Measurements from ENCODE around the gene CLRN3.

Gene CLRN3

DNA sequence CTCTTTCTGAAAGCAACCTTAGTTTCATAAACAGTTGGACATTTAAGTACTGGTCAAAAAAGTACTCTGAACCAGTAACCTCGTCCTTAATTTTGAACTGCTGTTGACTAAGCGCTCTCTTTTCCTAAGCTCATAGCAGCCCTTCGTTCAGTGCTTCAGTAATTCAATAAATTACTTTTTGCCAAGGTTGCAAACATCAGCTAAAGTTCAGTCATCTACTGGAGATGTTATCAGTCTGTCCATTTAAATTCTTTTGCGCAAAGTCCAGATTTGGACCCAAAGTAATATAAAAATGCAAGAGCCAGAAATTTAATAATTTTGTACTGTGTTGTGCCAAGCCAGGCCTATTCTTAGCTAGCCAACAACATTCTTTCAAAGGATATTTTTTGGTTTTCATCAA, 22.6 kb upstream of the CLRN3 start:
- TF ChIP-seq, protein P1, sequence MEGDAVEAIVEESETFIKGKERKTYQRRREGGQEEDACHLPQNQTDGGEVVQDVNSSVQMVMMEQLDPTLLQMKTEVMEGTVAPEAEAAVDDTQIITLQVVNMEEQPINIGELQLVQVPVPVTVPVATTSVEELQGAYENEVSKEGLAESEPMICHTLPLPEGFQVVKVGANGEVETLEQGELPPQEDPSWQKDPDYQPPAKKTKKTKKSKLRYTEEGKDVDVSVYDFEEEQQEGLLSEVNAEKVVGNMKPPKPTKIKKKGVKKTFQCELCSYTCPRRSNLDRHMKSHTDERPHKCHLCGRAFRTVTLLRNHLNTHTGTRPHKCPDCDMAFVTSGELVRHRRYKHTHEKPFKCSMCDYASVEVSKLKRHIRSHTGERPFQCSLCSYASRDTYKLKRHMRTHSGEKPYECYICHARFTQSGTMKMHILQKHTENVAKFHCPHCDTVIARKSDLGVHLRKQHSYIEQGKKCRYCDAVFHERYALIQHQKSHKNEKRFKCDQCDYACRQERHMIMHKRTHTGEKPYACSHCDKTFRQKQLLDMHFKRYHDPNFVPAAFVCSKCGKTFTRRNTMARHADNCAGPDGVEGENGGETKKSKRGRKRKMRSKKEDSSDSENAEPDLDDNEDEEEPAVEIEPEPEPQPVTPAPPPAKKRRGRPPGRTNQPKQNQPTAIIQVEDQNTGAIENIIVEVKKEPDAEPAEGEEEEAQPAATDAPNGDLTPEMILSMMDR (IDR thresholded peaks at IDR 0.05; ENCODE audit: poor library complexity, severe bottlenecking): no peak
- Histone ChIP-seq H3K4me3 (ENCODE audit: severe bottlenecking) (no peak overlapping the region), H3K36me3 (ENCODE audit: low read depth) (no peaks in the 10 kb centered on the region), H3K9me3 (ENCODE audit: severe bottlenecking) (no peaks in the 10 kb centered on the region), H3K27me3 (ENCODE audit: insufficient read depth, poor library complexity, severe bottlenecking) (no peaks in the 10 kb centered on the region), H3K4me1 (ENCODE audit: insufficient read depth, poor library complexity, severe bottlenecking) (peaks cover 12% of the 10 kb centered on the region), H3K27ac (ENCODE audit: poor library complexity, severe bottlenecking) (no peak overlapping the region)
- ATAC-seq (ENCODE audit: low read depth) (no peak), DNase-seq (ENCODE audit: low spot score) (no peak)

DNA sequence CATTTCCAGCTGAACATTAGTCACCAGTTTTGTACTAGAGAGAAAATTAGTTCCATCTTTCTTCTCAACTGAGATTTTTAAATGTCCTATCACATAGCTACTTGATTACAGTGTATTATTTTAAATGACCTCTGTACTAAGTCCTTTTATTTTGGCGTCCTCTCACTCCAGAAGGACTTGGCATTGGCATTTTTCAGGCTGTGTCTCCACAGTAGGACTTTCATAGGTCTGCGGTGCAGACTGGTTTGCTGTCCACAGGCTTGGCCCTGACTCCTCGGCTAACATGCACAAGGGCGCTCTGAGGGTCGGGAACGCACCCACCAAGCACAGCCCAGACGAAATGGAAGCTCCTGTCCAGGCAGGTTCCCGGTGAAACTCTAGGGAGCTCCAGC, 20.6 kb upstream of the CLRN3 start:
- Histone ChIP-seq H3K9me3 (ENCODE audit: severe bottlenecking) (no peaks in the 10 kb centered on the region), H3K4me3 (ENCODE audit: severe bottlenecking) (no peak overlapping the region), H3K27ac (ENCODE audit: poor library complexity, severe bottlenecking) (no peak overlapping the region), H3K4me1 (ENCODE audit: insufficient read depth, poor library complexity, severe bottlenecking) (peaks cover 6% of the 10 kb centered on the region), H3K36me3 (ENCODE audit: low read depth) (no peaks in the 10 kb centered on the region), H3K27me3 (ENCODE audit: insufficient read depth, poor library complexity, severe bottlenecking) (no peaks in the 10 kb centered on the region)
- TF ChIP-seq, protein P1 (IDR thresholded peaks at IDR 0.05; ENCODE audit: poor library complexity, severe bottlenecking): no peak
- no peak for ATAC-seq (ENCODE audit: low read depth)
- no peak for DNase-seq (ENCODE audit: low spot score)

DNA sequence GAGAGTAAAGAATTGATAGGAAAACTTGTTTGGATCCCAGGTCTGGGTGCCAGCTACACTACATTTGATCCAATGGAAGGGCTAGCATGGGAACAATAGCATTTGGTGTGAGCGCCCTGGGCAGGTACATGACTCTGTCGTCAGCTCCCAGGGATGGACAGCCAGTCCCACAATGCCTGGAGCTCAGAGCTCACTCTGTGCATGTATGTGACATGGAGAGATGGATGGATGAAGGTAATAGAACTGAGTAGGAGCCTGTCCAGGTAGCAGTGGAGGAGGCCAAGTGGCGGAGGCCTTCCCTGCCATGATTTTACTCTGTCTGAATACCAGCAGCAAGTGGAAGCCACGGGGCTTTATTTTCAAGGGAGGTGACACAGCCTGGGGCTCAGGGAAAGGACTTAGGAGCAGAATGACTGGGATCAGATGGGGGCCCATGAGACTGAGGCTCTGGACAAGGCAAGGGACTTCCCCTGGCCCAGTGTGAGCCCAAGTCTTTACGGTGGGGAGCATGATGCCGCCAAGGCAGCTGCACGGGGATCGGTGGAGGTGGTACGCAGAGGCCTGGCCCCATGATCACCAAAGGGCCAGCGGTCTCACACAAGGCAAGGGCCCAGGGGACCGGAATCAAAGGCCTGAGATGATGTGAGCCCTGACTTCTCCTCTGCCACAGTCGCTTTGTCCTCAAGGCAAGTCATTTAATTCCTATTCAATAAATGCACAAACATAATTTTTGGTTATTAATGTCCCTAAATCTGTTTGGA, 20.0 kb upstream of the CLRN3 start:
- H3K36me3 ChIP-seq (ENCODE audit: low read depth): no peaks in the 10 kb centered on the region
- no peak overlapping the region for H3K4me3 ChIP-seq (ENCODE audit: severe bottlenecking)
- TF ChIP-seq, protein P1 (IDR thresholded peaks at IDR 0.05; ENCODE audit: poor library complexity, severe bottlenecking): no peak
- no peak overlapping the region for H3K27ac ChIP-seq (ENCODE audit: poor library complexity, severe bottlenecking)
- DNase-seq (ENCODE audit: low spot score) (no peak), ATAC-seq (ENCODE audit: low read depth) (no peak)
- no peaks in the 10 kb centered on the region for H3K27me3 ChIP-seq (ENCODE audit: insufficient read depth, poor library complexity, severe bottlenecking)
- H3K9me3 ChIP-seq (ENCODE audit: severe bottlenecking): no peaks in the 10 kb centered on the region
- H3K4me1 ChIP-seq (ENCODE audit: insufficient read depth, poor library complexity, severe bottlenecking): peaks cover 11% of the 10 kb centered on the region

DNA sequence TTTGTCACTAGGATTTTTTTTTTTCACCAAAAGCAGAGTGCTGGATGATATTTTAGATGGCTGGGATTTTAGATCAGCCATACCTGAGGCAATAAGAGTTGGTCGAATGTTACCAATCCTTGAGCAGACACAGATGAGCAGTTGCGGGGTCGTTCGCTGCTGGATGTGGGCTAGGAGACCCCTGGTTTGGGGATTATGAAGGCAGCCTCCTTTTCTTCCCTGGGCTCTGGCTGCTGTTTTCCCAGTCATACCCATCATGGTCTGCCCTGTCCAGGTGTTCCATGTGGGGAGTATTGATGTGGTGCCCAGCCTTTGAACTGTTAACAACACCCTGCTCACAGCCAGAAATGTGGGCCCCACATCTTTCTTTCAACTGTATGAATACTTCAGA, 19.1 kb upstream of the CLRN3 start:
- ATAC-seq (ENCODE audit: low read depth): no peak

More for the DNA sequence above, 19.1 kb upstream of the CLRN3 start:
- TF ChIP-seq, protein P1 (IDR thresholded peaks at IDR 0.05; ENCODE audit: poor library complexity, severe bottlenecking): no peak
- Histone ChIP-seq H3K4me3 (ENCODE audit: severe bottlenecking) (no peak overlapping the region), H3K27ac (ENCODE audit: poor library complexity, severe bottlenecking) (no peak overlapping the region), H3K27me3 (ENCODE audit: insufficient read depth, poor library complexity, severe bottlenecking) (no peaks in the 10 kb centered on the region), H3K4me1 (ENCODE audit: insufficient read depth, poor library complexity, severe bottlenecking) (peaks cover 11% of the 10 kb centered on the region), H3K9me3 (ENCODE audit: severe bottlenecking) (no peaks in the 10 kb centered on the region), H3K36me3 (ENCODE audit: low read depth) (no peaks in the 10 kb centered on the region)
- no peak for DNase-seq (ENCODE audit: low spot score)

Measured in RWPE2 (cell line).